Measurements from ENCODE around the gene CDX1. TPM values are rescaled to one million over a fixed set of nuclear protein-coding genes. Genes with fewer than 3 reads are reported as not detected.

CDX1 gene
- under 1 TPM in 1 of 10 donors, not detected in 9; 0.32 TPM for total RNA-seq
- polyA plus RNA-seq: under 1 TPM in 1 of 2 donors, not detected in 1; 0.13 TPM
- long read RNA-seq, donor 1: 0 reads
- long read RNA-seq, donor 2: 0 reads
- long read RNA-seq, donor 3: 0 reads

DNA sequence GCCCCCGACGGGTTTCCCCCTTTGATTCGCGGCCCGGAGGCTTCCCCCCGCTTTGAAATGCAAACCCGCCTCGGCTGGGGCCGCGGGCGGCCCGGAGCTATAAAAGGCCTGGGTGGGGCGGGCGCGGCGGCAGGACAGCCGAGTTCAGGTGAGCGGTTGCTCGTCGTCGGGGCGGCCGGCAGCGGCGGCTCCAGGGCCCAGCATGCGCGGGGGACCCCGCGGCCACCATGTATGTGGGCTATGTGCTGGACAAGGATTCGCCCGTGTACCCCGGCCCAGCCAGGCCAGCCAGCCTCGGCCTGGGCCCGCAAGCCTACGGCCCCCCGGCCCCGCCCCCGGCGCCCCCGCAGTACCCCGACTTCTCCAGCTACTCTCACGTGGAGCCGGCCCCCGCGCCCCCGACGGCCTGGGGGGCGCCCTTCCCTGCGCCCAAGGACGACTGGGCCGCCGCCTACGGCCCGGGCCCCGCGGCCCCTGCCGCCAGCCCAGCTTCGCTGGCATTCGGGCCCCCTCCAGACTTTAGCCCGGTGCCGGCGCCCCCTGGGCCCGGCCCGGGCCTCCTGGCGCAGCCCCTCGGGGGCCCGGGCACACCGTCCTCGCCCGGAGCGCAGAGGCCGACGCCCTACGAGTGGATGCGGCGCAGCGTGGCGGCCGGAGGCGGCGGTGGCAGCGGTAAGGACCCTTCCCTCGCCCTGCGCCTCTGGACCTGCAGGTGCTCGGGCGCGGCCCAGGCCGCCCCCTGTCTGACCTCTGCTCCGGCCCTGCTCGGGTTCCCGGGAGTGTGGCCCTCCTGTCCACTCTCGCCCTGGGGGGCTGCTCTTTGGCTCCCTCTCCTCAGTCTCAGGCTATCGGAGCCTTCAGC is at the start of gene CDX1:
CDX1 (plus strand) TSS at position 129 of the 862 bp plus-strand sequence; CDS start at position 228, 99 bp downstream.
- DNase-seq (no peak), ATAC-seq (no peak)
- Histone ChIP-seq H3K36me3 (no peaks in the 10 kb centered on the region), H3K4me3 (no peak within 1 kb of the TSS), H3K9me3 (no peaks in the 10 kb centered on the region), H3K4me1 (peaks cover 4 to 56% (median 29%) of the 10 kb centered on the region in 9 donors), H3K27me3 (peaks cover 0 to 44% (median 10%) of the 10 kb centered on the region in 7 donors), H3K27ac (peak within 1 kb of the TSS in 1 of 10 donors; percentile 74)
- intact Hi-C loops (cut with DNase I): loop anchor here in 1 of 10 donors (10.0 kb wide), 2 partner anchors 178 to 268 kb away; no protein-coding TSS in a partner anchor
- no peak for TF ChIP-seq CTCF (IDR thresholded peaks at IDR 0.05)
- 44 to 48% methylated on average over 73 to 93 of the region's 93 CpGs for WGBS, 2 donors

DNA sequence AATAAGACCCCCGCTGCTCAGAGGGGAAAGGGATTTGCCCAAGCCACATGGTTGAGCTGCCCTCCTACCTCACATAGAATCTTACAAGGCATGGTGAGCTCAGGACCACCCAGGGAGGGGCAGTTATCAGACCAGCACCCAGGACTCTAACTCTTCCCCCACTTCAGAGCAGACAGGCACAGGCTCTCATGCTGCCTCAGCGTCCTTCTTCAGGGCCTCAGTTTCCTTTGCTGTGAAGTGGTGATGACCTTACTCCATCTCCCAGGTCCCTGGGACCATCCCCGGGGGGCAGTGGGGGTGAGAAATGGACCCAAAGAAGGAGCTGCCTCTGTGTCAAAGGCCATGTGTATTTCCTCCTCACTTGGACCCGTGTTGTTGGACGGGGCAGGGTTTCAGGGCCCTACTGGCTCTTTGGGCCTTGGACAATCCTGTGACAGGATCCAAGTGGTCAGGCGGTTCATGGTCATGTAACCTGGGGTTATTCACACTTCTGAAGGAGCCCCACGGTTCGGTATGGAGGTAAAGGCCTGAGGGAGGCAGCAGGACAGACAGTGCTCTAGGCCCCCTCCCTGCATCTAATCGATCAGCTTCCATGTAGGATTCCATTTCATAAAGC is 48.5 kb upstream of the CDX1 start:
- 80 to 88% methylated on average over 9 of the region's 9 CpGs for WGBS, 2 donors
- TF ChIP-seq CTCF (IDR thresholded peaks at IDR 0.05): no peak
- H3K27me3 ChIP-seq: no peaks in the 10 kb centered on the region
- intact Hi-C loops (cut with DNase I): no loop called here
- H3K4me3 ChIP-seq: no peak overlapping the region
- H3K36me3 ChIP-seq: peaks cover 0 to 90% (median 4%) of the 10 kb centered on the region in 9 donors
- H3K4me1 ChIP-seq: peaks cover 0 to 42% (median 14%) of the 10 kb centered on the region in 9 donors
- ATAC-seq (no peak), DNase-seq (peak in 1 of 2 donors; percentile 3)
- no peak overlapping the region for H3K27ac ChIP-seq
- H3K9me3 ChIP-seq: no peaks in the 10 kb centered on the region

GRCh38 chr5:150118561-150119229 is 47.9 kb upstream of the CDX1 start:
- peaks cover 0 to 42% (median 7%) of the 10 kb centered on the region in 9 donors for H3K4me1 ChIP-seq
- no peak overlapping the region for H3K4me3 ChIP-seq
- 82 to 83% methylated on average over 11 of the region's 11 CpGs for WGBS, 2 donors
- intact Hi-C loops (cut with DNase I): no loop called here
- H3K27ac ChIP-seq: no peak overlapping the region
- H3K9me3 ChIP-seq: no peaks in the 10 kb centered on the region
- DNase-seq: peak in 1 of 2 donors; percentile 3
- ATAC-seq: no peak
- H3K27me3 ChIP-seq: no peaks in the 10 kb centered on the region
- no peak for TF ChIP-seq CTCF (IDR thresholded peaks at IDR 0.05)
- H3K36me3 ChIP-seq: peaks cover 0 to 95% (median 4%) of the 10 kb centered on the region in 9 donors

Data from heart right ventricle (tissue), 16 donors.